AG09319 (cell line): ENCODE measurements around the gene LEMD3.

Source experiments
- DNase-seq: peaks from one replicate; pipeline ENCODE4 v3.0.0-alpha.2; 2010; ENCODE audit warnings: low read depth; ENCODE audit errors: extremely low read depth
- CTCF ChIP-seq: IDR thresholded peaks from 2 replicates; pipeline ENCODE4 v1.5.1; 2011; ENCODE audit warnings: low read depth, mild to moderate bottlenecking, inconsistent platforms, low read length, moderate library complexity

The LEMD3 gene

GRCh38 chr12:65152596-65152995 lies 16.8 kb upstream of the LEMD3 start:
- no peak for DNase-seq
- TF ChIP-seq CTCF, result no peak

- TF ChIP-seq CTCF, result no peak
- DNase-seq, result no peak
These were observed 13.6 kb upstream of the LEMD3 start for GRCh38 chr12:65155784-65156183.

- no peak for DNase-seq
- no peak for TF ChIP-seq CTCF
These were observed 13.0 kb upstream of the LEMD3 start for GRCh38 chr12:65156366-65156841.

GRCh38 chr12:65157091-65157490 lies 12.3 kb upstream of the LEMD3 start:
- DNase-seq, result no peak
- TF ChIP-seq CTCF, result no peak

- TF ChIP-seq CTCF, result no peak
- no peak for DNase-seq
These were observed 6.8 kb upstream of the LEMD3 start for GRCh38 chr12:65162609-65163008.

GRCh38 chr12:65164244-65164643 lies 5.1 kb upstream of the LEMD3 start:
- TF ChIP-seq CTCF, result no peak
- no peak for DNase-seq

GRCh38 chr12:65164774-65165173 lies 4.6 kb upstream of the LEMD3 start:
- DNase-seq, result no peak
- TF ChIP-seq CTCF, result no peak
